K562 (cell line): Measurements from ENCODE around the gene GNG7. TPM values are rescaled to one million over a fixed set of nuclear protein-coding genes. Genes with fewer than 3 reads are reported as not detected.

ENCODE experiments used
- ATAC-seq: fragments of 200-7000 bp; cut with Tn5 transposase; 3 replicates; pipeline ENCODE4 v1.9.1; 2020; ENCODE audit warnings: moderate library complexity
- BruUV-seq: library from RNA; stranded (reverse); fragments of 400-500 nt; replicated peaks from 2 replicates; lab custom pipeline; 2021; lab: Mats Ljungman, UMichigan
- CTCF ChIA-PET: fragments of 300-600 bp; formaldehyde crosslinking; extraction: SDS; loops from one replicate; lab custom pipeline; 2021; ENCODE audit warnings: low intra/inter-chr PET ratio; lab: Yijun Ruan, JAX
- POLR2A ChIA-PET: fragments of 300-600, 350-650 bp; sonication (Branson Sonifier 250); formaldehyde crosslinking; extraction: SDS; loops from one replicate; lab custom pipeline; 2021; ENCODE audit warnings: antibody characterized with exemption, inconsistent platforms; lab: Yijun Ruan, JAX
- DNase-seq, 4 experiments: peaks; one replicate each; pipeline versions ENCODE4 v3.0.0 to v3.0.0-alpha.2; 2011 to 2018; ENCODE audit warnings: low spot score in 3 of 4, mixed read lengths in 3 of 4; ENCODE audit errors: extremely low read depth in 1 of 4
- FAIRE-seq: peaks from 2 replicates; lab custom pipeline; 2011; peaks lifted over from hg19 to GRCh38; lab: Jason Lieb, UNC
- H2AFZ ChIP-seq: 2 replicates; pipeline ENCODE4 v1.6.0; 2011; ENCODE audit warnings: low read depth, low read length, control low read depth, inconsistent platforms
- H3K27ac ChIP-seq: fragments of 200-600 bp; 3 replicates; pipeline ENCODE4 v1.8.0; 2011; ENCODE audit warnings: low read depth, mild to moderate bottlenecking, control low read depth, inconsistent platforms, low read length, moderate library complexity, mixed read lengths; ENCODE audit errors: extremely low read depth
- H3K27me3 ChIP-seq, 2 experiments: fragments of 300-600 bp in 1 of 2; 2 replicates in 1 of 2; 3 replicates in 1 of 2; pipeline versions ENCODE4 v1.6.0 to v1.8.0; 2011; ENCODE audit warnings: inconsistent platforms in 2 of 2, low read length in 2 of 2, mild to moderate bottlenecking in 1 of 2, mixed read lengths in 1 of 2, moderate library complexity in 1 of 2; ENCODE audit not compliant: control insufficient read depth in 2 of 2, insufficient read depth in 2 of 2
- H3K36me3 ChIP-seq: fragments of 300-600 bp; 3 replicates; pipeline ENCODE4 v1.8.0; 2011; ENCODE audit warnings: mild to moderate bottlenecking, low read length, inconsistent platforms; ENCODE audit not compliant: control insufficient read depth, insufficient read depth
- H3K4me1 ChIP-seq, 2 experiments: fragments of 200-600 bp in 1 of 2; replicated peaks in 1 of 2; 2 replicates in 1 of 2; 3 replicates in 1 of 2; pipeline versions ENCODE4 v1.5.1 to v1.8.0; 2011; ENCODE audit warnings: inconsistent platforms in 2 of 2, low read length in 2 of 2, mild to moderate bottlenecking in 1 of 2, mixed read lengths in 1 of 2, moderate library complexity in 1 of 2; ENCODE audit not compliant: control insufficient read depth in 2 of 2, insufficient read depth in 2 of 2
- H3K4me2 ChIP-seq: 2 replicates; pipeline ENCODE4 v1.6.1; 2011; ENCODE audit warnings: low read length, control low read depth, inconsistent platforms, mixed read lengths; ENCODE audit not compliant: insufficient read depth
- H3K4me3 ChIP-seq: fragments of 200-600 bp; sonication (generic), shearing (Covaris generic); 2 replicates; pipeline ENCODE4 v1.5.1; 2016; ENCODE audit warnings: control low read depth, inconsistent platforms
- H3K79me2 ChIP-seq: fragments of 200-600 bp; 3 replicates; pipeline ENCODE4 v1.8.0; 2011; ENCODE audit warnings: low read length, inconsistent platforms; ENCODE audit not compliant: control insufficient read depth, insufficient read depth
- H3K9ac ChIP-seq, 2 experiments: 2 replicates each; pipeline versions ENCODE4 v1.6.0 to v1.6.1; 2011; ENCODE audit warnings: low read depth in 2 of 2, low read length in 2 of 2, control low read depth in 1 of 2, inconsistent platforms in 1 of 2, mild to moderate bottlenecking in 1 of 2, mixed read lengths in 1 of 2; ENCODE audit not compliant: insufficient read depth in 1 of 2
- H3K9me1 ChIP-seq: one replicate; pipeline ENCODE4 v1.6.0; 2011; ENCODE audit warnings: inconsistent platforms, mild to moderate bottlenecking, low read length, moderate library complexity; ENCODE audit not compliant: control insufficient read depth, insufficient read depth
- H3K9me3 ChIP-seq: replicated peaks from 2 replicates; pipeline ENCODE4 v1.5.1; 2011; ENCODE audit warnings: low read depth, low read length, inconsistent platforms; ENCODE audit not compliant: control insufficient read depth, insufficient read depth
- H4K20me1 ChIP-seq: replicated peaks from 2 replicates; pipeline ENCODE4 v1.6.1; 2011; ENCODE audit warnings: low read length, inconsistent platforms, mixed read lengths; ENCODE audit not compliant: control insufficient read depth, insufficient read depth
- COPS2 ChIP-seq: fragments of 450-650 bp; conservative IDR thresholded peaks from 2 replicates; pipeline ENCODE4 v1.6.1; 2016; ENCODE audit warnings: mild to moderate bottlenecking, moderate library complexity
- SIN3A ChIP-seq, 2 experiments: fragments of 150-350 bp in 1 of 2; IDR thresholded peaks; 2 replicates each; pipeline ENCODE4 v1.6.1; 2011 to 2016; ENCODE audit warnings: borderline replicate concordance in 2 of 2, low read depth in 2 of 2, low read length in 2 of 2, mild to moderate bottlenecking in 2 of 2, moderate library complexity in 2 of 2; ENCODE audit not compliant: control insufficient read depth in 1 of 2
- WGBS: fragments of 100-300 bp; shearing (Covaris generic); methylation state at CpG from one replicate; pipeline ENCODE4 v1.1.6; 2016; ENCODE audit warnings: low coverage, mixed read lengths; ENCODE audit not compliant: insufficient coverage; ENCODE audit errors: missing lambda C conversion rate; 5-methylcytosine and 5-hydroxymethylcytosine counted together
- in situ Hi-C: fragments of 300-500 bp; cut with MboI; formaldehyde crosslinking; loops from 4 replicates; pipeline ENCODE4 v1.15.0; 2018; ENCODE audit warnings: inconsistent platforms, mixed read lengths
- intact Hi-C: fragments of 100-400 bp; cut with micrococcal nuclease; formaldehyde crosslinking; loops from 2 replicates; pipeline ENCODE4 v1.14.2; 2022
- polyA plus RNA-seq, 8 experiments: library from polyadenylated mRNA; depleted of rRNA in 4 of 8; stranded (reverse) in 5 of 8; unstranded in 3 of 8; fragments of >200 nt; fragmentation: Nextera tagmentation in 2 of 8; fragmentation: Illumina TruSeq in 1 of 8; extraction: Ambion mirVana in 2 of 8; extraction: Trizol in 1 of 8; gene quantifications; 2 replicates each; pipeline versions ENCODE4 v1.2.1 to v1.2.3, GENCODE V29; 2011 to 2014; ENCODE audit warnings: inconsistent platforms in 1 of 8, missing spikeins in 1 of 8
- total RNA-seq, 7 experiments: library from RNA; depleted of rRNA in 6 of 7; stranded (reverse); fragments of >200 nt in 6 of 7; fragmentation: Illumina TruSeq in 2 of 7; extraction: Trizol in 2 of 7; gene quantifications; 2 replicates each; pipeline versions ENCODE4 v1.2.1 to v1.2.3, GENCODE V29; 2011 to 2021; ENCODE audit warnings: low replicate concordance in 1 of 7
- TF ChIP-seq, protein P1 (sequence below): fragments of 450-650 bp; IDR thresholded peaks from 2 replicates; pipeline ENCODE4 v1.6.1; 2018; ENCODE audit not compliant: partially characterized antibody
- TF ChIP-seq, protein P2 (sequence below): fragments of 450-650 bp; IDR thresholded peaks from 2 replicates; pipeline ENCODE4 v1.6.1; 2016; ENCODE audit warnings: mild to moderate bottlenecking, moderate library complexity

The GNG7 gene
- total and polyA plus RNA-seq, 9 of the 15 experiments (the other 6 are each of a cell fraction or from before 2014, with no cell fraction given), result 0.01 to 0.20 (median 0.06) TPM; not detected in 1

DNA sequence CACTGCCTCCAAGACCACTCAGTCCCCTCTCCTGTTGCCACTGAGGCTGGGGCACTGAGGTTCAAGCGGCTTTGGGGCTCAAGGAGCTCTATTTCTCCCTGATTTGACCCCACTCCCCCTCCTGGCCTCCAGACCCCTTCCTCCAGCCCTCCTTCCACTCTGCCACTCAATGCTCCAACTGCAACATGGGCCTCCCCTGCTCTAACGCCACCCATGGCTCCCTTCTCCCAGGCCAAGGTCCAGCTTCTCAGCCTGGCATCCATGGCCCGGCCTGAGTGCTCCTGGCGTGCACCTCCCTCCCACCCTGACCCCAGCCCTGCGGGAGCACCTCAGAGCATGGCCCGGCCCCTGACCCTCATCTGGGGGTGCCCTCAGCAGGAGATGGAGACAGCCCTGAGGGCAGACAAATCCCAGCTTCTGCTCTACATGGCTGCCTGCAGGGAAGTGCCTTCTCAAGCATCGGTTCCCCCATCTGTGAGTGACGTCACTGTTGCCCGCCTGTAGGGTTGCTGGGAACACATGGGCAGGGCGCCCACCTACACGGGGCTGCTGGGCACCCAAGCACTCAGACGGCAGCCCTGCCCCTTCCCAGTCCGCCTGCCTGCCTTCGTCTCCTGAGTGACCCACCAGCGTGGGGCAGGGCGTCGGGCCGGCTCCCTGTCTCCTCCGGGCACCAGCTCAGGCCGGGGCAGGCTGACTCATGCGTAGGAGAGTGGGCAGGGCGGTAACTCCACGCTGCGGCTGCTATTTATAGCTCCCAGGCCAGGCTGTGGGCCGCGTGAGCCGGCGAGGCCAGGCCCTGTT is 20.2 kb upstream of the GNG7 start:
- H3K27me3 ChIP-seq, result peaks cover 2 to 10% of the 10 kb centered on the region in 2 experiments; a peak in 2 of 5 replicates
- H3K36me3 ChIP-seq, result no peaks in the 10 kb centered on the region
- peak overlapping the region in 1 of 2 experiments; percentile 91; a peak in 3 of 4 replicates for H3K9ac ChIP-seq
- no peaks in the 10 kb centered on the region for H3K9me1 ChIP-seq
- H3K27ac ChIP-seq, result peak overlapping the region; percentile 10; the same call in 2 of the 3 replicates
- ChIA-PET CTCF (no interaction called here), POLR2A (interaction anchor here (0.6 to 1.6 kb wide), 7 partner anchors 10 to 144 kb away, joined by 3 to 4 read pairs (median 3); partner anchors contain the start of gene SGTA)
- peak; percentile 60 for ATAC-seq
- BruUV-seq, result no TSS peak
- H3K4me3 ChIP-seq, result no peak overlapping the region
- no peaks in the 10 kb centered on the region for H3K9me3 ChIP-seq
- in situ Hi-C loops (no loop called here), intact Hi-C loops (no loop called here)
- H2AFZ ChIP-seq, result peak overlapping the region; percentile 67
- WGBS, result 23% methylated on average over 26 of the region's 28 CpGs
- peak; percentile 68 for FAIRE-seq
- H3K4me1 ChIP-seq, result peaks cover 17 to 64% of the 10 kb centered on the region in 2 experiments
- H4K20me1 ChIP-seq, result peaks cover 7% of the 10 kb centered on the region; the same call in 1 of the 2 replicates
- peak overlapping the region; percentile 30 for H3K4me2 ChIP-seq
- no peaks in the 10 kb centered on the region for H3K79me2 ChIP-seq
- DNase-seq, result peak; percentile 60 to 74 (median 69)
- TF ChIP-seq, protein P1, sequence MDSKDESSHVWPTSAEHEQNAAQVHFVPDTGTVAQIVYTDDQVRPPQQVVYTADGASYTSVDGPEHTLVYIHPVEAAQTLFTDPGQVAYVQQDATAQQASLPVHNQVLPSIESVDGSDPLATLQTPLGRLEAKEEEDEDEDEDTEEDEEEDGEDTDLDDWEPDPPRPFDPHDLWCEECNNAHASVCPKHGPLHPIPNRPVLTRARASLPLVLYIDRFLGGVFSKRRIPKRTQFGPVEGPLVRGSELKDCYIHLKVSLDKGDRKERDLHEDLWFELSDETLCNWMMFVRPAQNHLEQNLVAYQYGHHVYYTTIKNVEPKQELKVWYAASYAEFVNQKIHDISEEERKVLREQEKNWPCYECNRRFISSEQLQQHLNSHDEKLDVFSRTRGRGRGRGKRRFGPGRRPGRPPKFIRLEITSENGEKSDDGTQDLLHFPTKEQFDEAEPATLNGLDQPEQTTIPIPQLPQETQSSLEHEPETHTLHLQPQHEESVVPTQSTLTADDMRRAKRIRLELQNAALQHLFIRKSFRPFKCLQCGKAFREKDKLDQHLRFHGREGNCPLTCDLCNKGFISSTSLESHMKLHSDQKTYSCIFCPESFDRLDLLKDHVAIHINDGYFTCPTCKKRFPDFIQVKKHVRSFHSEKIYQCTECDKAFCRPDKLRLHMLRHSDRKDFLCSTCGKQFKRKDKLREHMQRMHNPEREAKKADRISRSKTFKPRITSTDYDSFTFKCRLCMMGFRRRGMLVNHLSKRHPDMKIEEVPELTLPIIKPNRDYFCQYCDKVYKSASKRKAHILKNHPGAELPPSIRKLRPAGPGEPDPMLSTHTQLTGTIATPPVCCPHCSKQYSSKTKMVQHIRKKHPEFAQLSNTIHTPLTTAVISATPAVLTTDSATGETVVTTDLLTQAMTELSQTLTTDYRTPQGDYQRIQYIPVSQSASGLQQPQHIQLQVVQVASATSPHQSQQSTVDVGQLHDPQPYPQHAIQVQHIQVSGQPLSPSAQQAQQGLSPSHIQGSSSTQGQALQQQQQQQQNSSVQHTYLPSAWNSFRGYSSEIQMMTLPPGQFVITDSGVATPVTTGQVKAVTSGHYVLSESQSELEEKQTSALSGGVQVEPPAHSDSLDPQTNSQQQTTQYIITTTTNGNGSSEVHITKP, result no peak
- TF ChIP-seq COPS2 (no peak), SIN3A (IDR thresholded peaks at IDR 0.05; ENCODE audit: borderline replicate concordance in 2 of 2, control insufficient read depth in 1 of 2, low read depth in 2 of 2, low read length in 2 of 2) (no peak)
- TF ChIP-seq, protein P2, sequence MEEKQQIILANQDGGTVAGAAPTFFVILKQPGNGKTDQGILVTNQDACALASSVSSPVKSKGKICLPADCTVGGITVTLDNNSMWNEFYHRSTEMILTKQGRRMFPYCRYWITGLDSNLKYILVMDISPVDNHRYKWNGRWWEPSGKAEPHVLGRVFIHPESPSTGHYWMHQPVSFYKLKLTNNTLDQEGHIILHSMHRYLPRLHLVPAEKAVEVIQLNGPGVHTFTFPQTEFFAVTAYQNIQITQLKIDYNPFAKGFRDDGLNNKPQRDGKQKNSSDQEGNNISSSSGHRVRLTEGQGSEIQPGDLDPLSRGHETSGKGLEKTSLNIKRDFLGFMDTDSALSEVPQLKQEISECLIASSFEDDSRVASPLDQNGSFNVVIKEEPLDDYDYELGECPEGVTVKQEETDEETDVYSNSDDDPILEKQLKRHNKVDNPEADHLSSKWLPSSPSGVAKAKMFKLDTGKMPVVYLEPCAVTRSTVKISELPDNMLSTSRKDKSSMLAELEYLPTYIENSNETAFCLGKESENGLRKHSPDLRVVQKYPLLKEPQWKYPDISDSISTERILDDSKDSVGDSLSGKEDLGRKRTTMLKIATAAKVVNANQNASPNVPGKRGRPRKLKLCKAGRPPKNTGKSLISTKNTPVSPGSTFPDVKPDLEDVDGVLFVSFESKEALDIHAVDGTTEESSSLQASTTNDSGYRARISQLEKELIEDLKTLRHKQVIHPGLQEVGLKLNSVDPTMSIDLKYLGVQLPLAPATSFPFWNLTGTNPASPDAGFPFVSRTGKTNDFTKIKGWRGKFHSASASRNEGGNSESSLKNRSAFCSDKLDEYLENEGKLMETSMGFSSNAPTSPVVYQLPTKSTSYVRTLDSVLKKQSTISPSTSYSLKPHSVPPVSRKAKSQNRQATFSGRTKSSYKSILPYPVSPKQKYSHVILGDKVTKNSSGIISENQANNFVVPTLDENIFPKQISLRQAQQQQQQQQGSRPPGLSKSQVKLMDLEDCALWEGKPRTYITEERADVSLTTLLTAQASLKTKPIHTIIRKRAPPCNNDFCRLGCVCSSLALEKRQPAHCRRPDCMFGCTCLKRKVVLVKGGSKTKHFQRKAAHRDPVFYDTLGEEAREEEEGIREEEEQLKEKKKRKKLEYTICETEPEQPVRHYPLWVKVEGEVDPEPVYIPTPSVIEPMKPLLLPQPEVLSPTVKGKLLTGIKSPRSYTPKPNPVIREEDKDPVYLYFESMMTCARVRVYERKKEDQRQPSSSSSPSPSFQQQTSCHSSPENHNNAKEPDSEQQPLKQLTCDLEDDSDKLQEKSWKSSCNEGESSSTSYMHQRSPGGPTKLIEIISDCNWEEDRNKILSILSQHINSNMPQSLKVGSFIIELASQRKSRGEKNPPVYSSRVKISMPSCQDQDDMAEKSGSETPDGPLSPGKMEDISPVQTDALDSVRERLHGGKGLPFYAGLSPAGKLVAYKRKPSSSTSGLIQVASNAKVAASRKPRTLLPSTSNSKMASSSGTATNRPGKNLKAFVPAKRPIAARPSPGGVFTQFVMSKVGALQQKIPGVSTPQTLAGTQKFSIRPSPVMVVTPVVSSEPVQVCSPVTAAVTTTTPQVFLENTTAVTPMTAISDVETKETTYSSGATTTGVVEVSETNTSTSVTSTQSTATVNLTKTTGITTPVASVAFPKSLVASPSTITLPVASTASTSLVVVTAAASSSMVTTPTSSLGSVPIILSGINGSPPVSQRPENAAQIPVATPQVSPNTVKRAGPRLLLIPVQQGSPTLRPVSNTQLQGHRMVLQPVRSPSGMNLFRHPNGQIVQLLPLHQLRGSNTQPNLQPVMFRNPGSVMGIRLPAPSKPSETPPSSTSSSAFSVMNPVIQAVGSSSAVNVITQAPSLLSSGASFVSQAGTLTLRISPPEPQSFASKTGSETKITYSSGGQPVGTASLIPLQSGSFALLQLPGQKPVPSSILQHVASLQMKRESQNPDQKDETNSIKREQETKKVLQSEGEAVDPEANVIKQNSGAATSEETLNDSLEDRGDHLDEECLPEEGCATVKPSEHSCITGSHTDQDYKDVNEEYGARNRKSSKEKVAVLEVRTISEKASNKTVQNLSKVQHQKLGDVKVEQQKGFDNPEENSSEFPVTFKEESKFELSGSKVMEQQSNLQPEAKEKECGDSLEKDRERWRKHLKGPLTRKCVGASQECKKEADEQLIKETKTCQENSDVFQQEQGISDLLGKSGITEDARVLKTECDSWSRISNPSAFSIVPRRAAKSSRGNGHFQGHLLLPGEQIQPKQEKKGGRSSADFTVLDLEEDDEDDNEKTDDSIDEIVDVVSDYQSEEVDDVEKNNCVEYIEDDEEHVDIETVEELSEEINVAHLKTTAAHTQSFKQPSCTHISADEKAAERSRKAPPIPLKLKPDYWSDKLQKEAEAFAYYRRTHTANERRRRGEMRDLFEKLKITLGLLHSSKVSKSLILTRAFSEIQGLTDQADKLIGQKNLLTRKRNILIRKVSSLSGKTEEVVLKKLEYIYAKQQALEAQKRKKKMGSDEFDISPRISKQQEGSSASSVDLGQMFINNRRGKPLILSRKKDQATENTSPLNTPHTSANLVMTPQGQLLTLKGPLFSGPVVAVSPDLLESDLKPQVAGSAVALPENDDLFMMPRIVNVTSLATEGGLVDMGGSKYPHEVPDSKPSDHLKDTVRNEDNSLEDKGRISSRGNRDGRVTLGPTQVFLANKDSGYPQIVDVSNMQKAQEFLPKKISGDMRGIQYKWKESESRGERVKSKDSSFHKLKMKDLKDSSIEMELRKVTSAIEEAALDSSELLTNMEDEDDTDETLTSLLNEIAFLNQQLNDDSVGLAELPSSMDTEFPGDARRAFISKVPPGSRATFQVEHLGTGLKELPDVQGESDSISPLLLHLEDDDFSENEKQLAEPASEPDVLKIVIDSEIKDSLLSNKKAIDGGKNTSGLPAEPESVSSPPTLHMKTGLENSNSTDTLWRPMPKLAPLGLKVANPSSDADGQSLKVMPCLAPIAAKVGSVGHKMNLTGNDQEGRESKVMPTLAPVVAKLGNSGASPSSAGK, result peak; percentile 87
